Chondrocyte (in vitro differentiated cells): ENCODE measurements around the gene GALNTL6. TPM values are rescaled to one million over a fixed set of nuclear protein-coding genes. Genes with fewer than 3 reads are reported as not detected.
A peak's percentile ranks its signal among the peaks of the same experiment; 100 is the strongest.

ENCODE experiments used
- DNase-seq: peaks from one replicate; pipeline ENCODE4 v3.0.0; 2021; ENCODE audit warnings: mixed read lengths, low spot score
- H3K27ac Mint-ChIP-seq: one replicate; pipeline ENCODE4 v1.8.0; 2021; ENCODE audit warnings: mild to moderate bottlenecking, moderate library complexity, mixed read lengths; ENCODE audit not compliant: unreplicated experiment
- H3K27me3 Mint-ChIP-seq: 2 replicates; pipeline ENCODE4 v1.8.0; 2021; ENCODE audit warnings: low read depth, mixed read lengths
- H3K36me3 Mint-ChIP-seq: 2 replicates; pipeline ENCODE4 v1.8.0; 2021; ENCODE audit warnings: low read depth, mixed read lengths
- H3K4me1 Mint-ChIP-seq: 2 replicates; pipeline ENCODE4 v1.8.0; 2021; ENCODE audit warnings: low read depth, mild to moderate bottlenecking, mixed read lengths
- H3K4me3 Mint-ChIP-seq: one replicate; pipeline ENCODE4 v1.8.0; 2021; ENCODE audit warnings: mild to moderate bottlenecking, moderate library complexity, mixed read lengths; ENCODE audit not compliant: unreplicated experiment
- H3K9me3 Mint-ChIP-seq: 2 replicates; pipeline ENCODE4 v1.8.0; 2021; ENCODE audit warnings: low read depth, mixed read lengths
- CTCF ChIP-seq: fragments of 200-600 bp; sonication (generic); IDR thresholded peaks from 2 replicates; pipeline ENCODE4 v1.5.0; 2021; ENCODE audit warnings: antibody characterized with exemption, mild to moderate bottlenecking, moderate library complexity
- total RNA-seq: library from RNA; stranded (reverse); gene quantifications from 3 replicates; pipeline ENCODE4 v1.2.1, GENCODE V29; 2021

GALNTL6 gene
- total RNA-seq, 1 donor from 2014 or later: not detected

- no peak for TF ChIP-seq CTCF
- H3K36me3 Mint-ChIP-seq: no peaks in the 10 kb centered on the region
- H3K27ac Mint-ChIP-seq: no peak overlapping the region
- H3K27me3 Mint-ChIP-seq: no peaks in the 10 kb centered on the region
- no peaks in the 10 kb centered on the region for H3K4me1 Mint-ChIP-seq
- H3K4me3 Mint-ChIP-seq: no peak overlapping the region
- DNase-seq: no peak
- no peaks in the 10 kb centered on the region for H3K9me3 Mint-ChIP-seq
Measured at GRCh38 chr4:172357006-172357540, 543.9 kb downstream of the GALNTL6 start.

GRCh38 chr4:172362569-172362968 is 549.4 kb downstream of the GALNTL6 start:
- H3K27ac Mint-ChIP-seq: no peak overlapping the region
- H3K27me3 Mint-ChIP-seq: no peaks in the 10 kb centered on the region
- no peaks in the 10 kb centered on the region for H3K4me1 Mint-ChIP-seq
- DNase-seq: no peak
- no peaks in the 10 kb centered on the region for H3K36me3 Mint-ChIP-seq
- H3K4me3 Mint-ChIP-seq: no peak overlapping the region
- TF ChIP-seq CTCF: no peak
- no peaks in the 10 kb centered on the region for H3K9me3 Mint-ChIP-seq

GRCh38 chr4:172369471-172369959 is 556.3 kb downstream of the GALNTL6 start:
- H3K4me3 Mint-ChIP-seq: no peak overlapping the region

GRCh38 chr4:172377486-172378140 is 564.4 kb downstream of the GALNTL6 start:
- Mint-ChIP-seq H3K4me1 (no peaks in the 10 kb centered on the region), H3K4me3 (no peak overlapping the region), H3K27ac (no peak overlapping the region), H3K36me3 (no peaks in the 10 kb centered on the region), H3K9me3 (peaks cover 8% of the 10 kb centered on the region), H3K27me3 (no peaks in the 10 kb centered on the region)
- no peak for TF ChIP-seq CTCF
- DNase-seq: peak; percentile 86

More at GRCh38 chr4:172369471-172369959, 556.3 kb downstream of the GALNTL6 start:
- Mint-ChIP-seq H3K36me3 (no peaks in the 10 kb centered on the region), H3K27ac (no peak overlapping the region), H3K9me3 (peaks cover 2% of the 10 kb centered on the region), H3K4me1 (no peaks in the 10 kb centered on the region), H3K27me3 (no peaks in the 10 kb centered on the region)
- TF ChIP-seq CTCF: no peak
- peak; percentile 90 for DNase-seq

- no peak for TF ChIP-seq CTCF
- H3K36me3 Mint-ChIP-seq: peaks cover 2% of the 10 kb centered on the region
- no peak for DNase-seq
- H3K4me3 Mint-ChIP-seq: no peak overlapping the region
- H3K9me3 Mint-ChIP-seq: peaks cover 11% of the 10 kb centered on the region
- no peaks in the 10 kb centered on the region for H3K4me1 Mint-ChIP-seq
- H3K27ac Mint-ChIP-seq: no peak overlapping the region
- H3K27me3 Mint-ChIP-seq: peaks cover 5% of the 10 kb centered on the region
Measured at GRCh38 chr4:172379834-172380233, 566.6 kb downstream of the GALNTL6 start.
